Osteoblast (primary cell): Measurements from ENCODE around the gene OSM. TPM values are rescaled to one million over a fixed set of nuclear protein-coding genes. Genes with fewer than 3 reads are reported as not detected.

ENCODE experiments used
- DNase-seq: peaks from one replicate; pipeline ENCODE4 v3.0.0; 2011; ENCODE audit warnings: low spot score, mixed read lengths; ENCODE audit not compliant: insufficient read length; ENCODE audit errors: missing footprints
- H2AFZ ChIP-seq: 2 replicates; pipeline ENCODE4 v1.6.0; 2011; ENCODE audit warnings: mild to moderate bottlenecking, low read length
- H3K27ac ChIP-seq: 2 replicates; pipeline ENCODE4 v1.5.1; 2011; ENCODE audit warnings: mild to moderate bottlenecking, low read depth, low read length, moderate library complexity
- H3K27me3 ChIP-seq: 2 replicates; pipeline ENCODE4 v1.6.0; 2012; ENCODE audit warnings: mild to moderate bottlenecking, control low read depth, inconsistent platforms, low read length, moderate library complexity; ENCODE audit not compliant: insufficient read depth
- H3K36me3 ChIP-seq: 2 replicates; pipeline ENCODE4 v1.5.1; 2011; ENCODE audit warnings: mild to moderate bottlenecking, low read length, control low read depth, moderate library complexity; ENCODE audit not compliant: insufficient read depth
- H3K4me1 ChIP-seq: 2 replicates; pipeline ENCODE4 v1.5.1; 2011; ENCODE audit warnings: mild to moderate bottlenecking, low read length, control low read depth, moderate library complexity; ENCODE audit not compliant: insufficient read depth
- H3K4me2 ChIP-seq: 2 replicates; pipeline ENCODE4 v1.6.0; 2011; ENCODE audit warnings: mild to moderate bottlenecking, low read length; ENCODE audit not compliant: insufficient read depth
- H3K4me3 ChIP-seq: fragments of 200-600 bp; sonication (generic); 3 replicates; pipeline ENCODE4 v1.5.1; 2012; ENCODE audit warnings: mild to moderate bottlenecking, low read length, inconsistent platforms; ENCODE audit not compliant: insufficient read depth
- H3K79me2 ChIP-seq: 2 replicates; pipeline ENCODE4 v1.6.0; 2012; ENCODE audit warnings: mild to moderate bottlenecking, low read length, control low read depth, inconsistent platforms; ENCODE audit not compliant: insufficient read depth
- H3K9me3 ChIP-seq: 2 replicates; pipeline ENCODE4 v1.5.1; 2011; ENCODE audit warnings: low read depth, low read length, control low read depth
- H4K20me1 ChIP-seq: 2 replicates; pipeline ENCODE4 v1.6.0; 2012; ENCODE audit warnings: mild to moderate bottlenecking, low read length, control low read depth; ENCODE audit not compliant: insufficient read depth
- total RNA-seq: library from RNA; depleted of rRNA; stranded (reverse); fragments of >200 nt; gene quantifications from 2 replicates; pipeline ENCODE4 v1.2.3, GENCODE V29; 2012
- TF ChIP-seq, protein P1 (sequence below): IDR thresholded peaks from 2 replicates; pipeline ENCODE4 v1.5.1; 2011; ENCODE audit warnings: mild to moderate bottlenecking, low read depth, low read length, moderate library complexity; ENCODE audit errors: extremely low read depth

OSM gene
- total RNA-seq, 1 donor = not detected

DNA sequence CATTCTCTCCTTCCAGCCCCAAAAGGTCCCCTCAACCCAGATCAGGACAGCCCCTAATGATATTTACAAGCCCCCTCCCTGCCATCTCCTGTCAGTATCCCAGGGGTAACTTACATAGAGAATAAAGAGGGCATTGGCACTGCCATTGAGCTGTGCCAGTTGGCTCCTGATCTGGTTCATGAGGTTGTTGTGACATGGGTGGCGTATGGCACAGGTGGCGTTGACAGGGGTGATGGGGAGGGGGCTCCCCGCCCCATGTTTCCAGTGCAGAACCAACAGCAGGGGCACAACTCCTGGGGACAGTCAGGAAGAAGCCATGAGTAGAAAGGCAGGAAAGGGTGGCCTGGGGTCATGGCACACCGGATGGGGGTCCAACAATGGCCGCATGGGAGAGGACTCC, 22.0 kb downstream of the OSM start:
- TF ChIP-seq, protein P1, sequence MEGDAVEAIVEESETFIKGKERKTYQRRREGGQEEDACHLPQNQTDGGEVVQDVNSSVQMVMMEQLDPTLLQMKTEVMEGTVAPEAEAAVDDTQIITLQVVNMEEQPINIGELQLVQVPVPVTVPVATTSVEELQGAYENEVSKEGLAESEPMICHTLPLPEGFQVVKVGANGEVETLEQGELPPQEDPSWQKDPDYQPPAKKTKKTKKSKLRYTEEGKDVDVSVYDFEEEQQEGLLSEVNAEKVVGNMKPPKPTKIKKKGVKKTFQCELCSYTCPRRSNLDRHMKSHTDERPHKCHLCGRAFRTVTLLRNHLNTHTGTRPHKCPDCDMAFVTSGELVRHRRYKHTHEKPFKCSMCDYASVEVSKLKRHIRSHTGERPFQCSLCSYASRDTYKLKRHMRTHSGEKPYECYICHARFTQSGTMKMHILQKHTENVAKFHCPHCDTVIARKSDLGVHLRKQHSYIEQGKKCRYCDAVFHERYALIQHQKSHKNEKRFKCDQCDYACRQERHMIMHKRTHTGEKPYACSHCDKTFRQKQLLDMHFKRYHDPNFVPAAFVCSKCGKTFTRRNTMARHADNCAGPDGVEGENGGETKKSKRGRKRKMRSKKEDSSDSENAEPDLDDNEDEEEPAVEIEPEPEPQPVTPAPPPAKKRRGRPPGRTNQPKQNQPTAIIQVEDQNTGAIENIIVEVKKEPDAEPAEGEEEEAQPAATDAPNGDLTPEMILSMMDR = no peak
- Histone ChIP-seq H2AFZ (no peak overlapping the region), H3K27me3 (no peaks in the 10 kb centered on the region), H3K4me1 (peaks cover 53% of the 10 kb centered on the region), H3K36me3 (peaks cover 42% of the 10 kb centered on the region), H4K20me1 (peaks cover 14% of the 10 kb centered on the region), H3K9me3 (no peaks in the 10 kb centered on the region), H3K79me2 (peaks cover 61% of the 10 kb centered on the region), H3K4me3 (peak overlapping the region; percentile 93), H3K4me2 (peak overlapping the region; percentile 96), H3K27ac (peak overlapping the region; percentile 96)
- no peak for DNase-seq

DNA sequence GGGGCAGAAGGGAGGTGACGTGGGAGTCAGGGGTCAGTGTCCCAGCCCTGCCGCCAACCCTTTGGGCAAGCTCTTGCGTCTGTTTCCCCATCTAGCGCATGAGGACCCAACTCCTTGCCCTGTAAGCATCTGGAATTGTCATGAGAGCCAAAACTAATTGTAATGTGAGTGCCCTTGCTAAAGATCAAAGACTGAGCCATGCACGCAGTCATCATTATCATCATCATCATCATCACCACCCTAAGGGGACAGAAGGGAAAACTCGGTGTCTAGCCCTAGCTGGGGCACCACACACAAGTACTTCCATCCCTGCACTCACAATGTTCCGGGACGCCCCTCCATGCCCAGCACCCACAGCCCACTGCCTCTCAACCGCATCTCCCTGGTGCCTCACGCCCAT, 22.6 kb downstream of the OSM start:
- Histone ChIP-seq H3K4me2 (peak overlapping the region; percentile 96), H3K4me1 (peaks cover 57% of the 10 kb centered on the region), H2AFZ (no peak overlapping the region), H3K4me3 (peak overlapping the region; percentile 93), H4K20me1 (peaks cover 14% of the 10 kb centered on the region), H3K27me3 (no peaks in the 10 kb centered on the region), H3K27ac (peak overlapping the region; percentile 96), H3K79me2 (peaks cover 61% of the 10 kb centered on the region), H3K36me3 (peaks cover 42% of the 10 kb centered on the region), H3K9me3 (no peaks in the 10 kb centered on the region)
- DNase-seq = peak; percentile 80
- TF ChIP-seq, protein P1 = no peak

DNA sequence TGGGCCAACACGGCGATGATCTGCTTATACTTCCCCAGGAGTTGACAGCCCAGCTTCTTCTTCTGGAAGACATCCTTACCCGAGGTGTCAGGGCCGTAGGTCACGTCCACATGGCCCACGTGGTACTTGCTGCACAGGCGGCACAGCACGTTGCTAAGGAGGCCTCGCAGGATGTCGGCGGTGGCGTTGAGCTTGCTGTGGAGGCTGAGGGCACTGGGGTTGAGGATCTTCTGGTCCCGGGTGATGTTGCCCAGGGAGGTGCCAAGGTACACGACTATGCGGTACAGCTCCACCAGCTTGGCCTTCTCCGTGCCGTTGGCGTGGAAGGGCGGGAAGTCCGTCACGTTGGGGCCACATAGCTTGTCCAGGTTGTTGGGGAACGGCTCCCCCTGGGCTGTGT, 23.0 kb downstream of the OSM start:
- H3K27ac ChIP-seq = peak overlapping the region; percentile 96
- peak overlapping the region; percentile 93 for H3K4me3 ChIP-seq
- peaks cover 42% of the 10 kb centered on the region for H3K36me3 ChIP-seq
- H3K4me1 ChIP-seq = peaks cover 57% of the 10 kb centered on the region
- no peaks in the 10 kb centered on the region for H3K27me3 ChIP-seq
- H3K4me2 ChIP-seq = peak overlapping the region; percentile 96
- H3K79me2 ChIP-seq = peaks cover 59% of the 10 kb centered on the region
- TF ChIP-seq, protein P1 = no peak
- H2AFZ ChIP-seq = no peak overlapping the region
- H4K20me1 ChIP-seq = peaks cover 14% of the 10 kb centered on the region
- DNase-seq = peak; percentile 52
- no peaks in the 10 kb centered on the region for H3K9me3 ChIP-seq

DNA sequence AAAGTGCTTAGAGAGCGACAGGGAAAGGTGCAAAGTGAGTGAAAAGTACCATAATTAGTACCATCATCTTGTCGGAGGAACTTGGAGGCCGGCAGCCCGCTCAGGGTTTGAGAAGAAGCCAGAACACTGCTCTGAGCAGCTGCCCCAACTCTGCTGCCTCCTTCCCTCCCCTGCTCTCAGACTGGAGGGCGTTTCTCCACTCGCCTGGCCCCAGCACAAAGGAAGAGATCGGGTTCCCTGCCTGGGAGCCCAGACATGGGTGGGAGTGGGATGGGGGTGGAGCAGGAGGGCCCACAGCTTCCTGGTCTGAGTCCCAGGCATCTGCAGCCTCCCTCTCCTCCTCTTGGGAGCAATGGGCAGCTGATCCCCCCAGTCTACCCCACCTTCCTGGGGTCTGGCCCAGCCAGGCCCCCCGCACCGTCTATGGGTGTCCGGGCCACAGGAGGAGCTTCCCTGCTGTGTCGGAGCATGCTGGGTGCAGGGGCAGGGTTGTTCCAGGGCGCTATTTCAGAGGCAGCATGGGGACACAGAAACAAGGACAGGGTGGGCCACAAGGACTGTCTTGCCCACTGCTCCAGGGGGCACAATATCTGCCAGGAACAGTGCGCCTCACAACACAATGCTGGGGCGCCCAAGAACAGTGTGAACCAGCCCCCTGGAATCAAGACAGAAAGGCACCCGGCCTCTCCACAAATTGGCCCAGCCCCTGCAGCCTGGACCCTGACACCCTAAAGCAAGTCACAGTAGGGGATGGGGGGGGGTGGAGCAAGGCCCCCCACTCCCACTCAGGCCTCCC, 24.9 kb downstream of the OSM start:
- Histone ChIP-seq H3K79me2 (peaks cover 41% of the 10 kb centered on the region), H2AFZ (no peak overlapping the region), H3K27ac (peak overlapping the region; percentile 96), H3K4me1 (peaks cover 48% of the 10 kb centered on the region), H4K20me1 (peaks cover 14% of the 10 kb centered on the region), H3K36me3 (peaks cover 42% of the 10 kb centered on the region), H3K27me3 (no peaks in the 10 kb centered on the region), H3K4me3 (no peak overlapping the region), H3K4me2 (peak overlapping the region; percentile 96), H3K9me3 (no peaks in the 10 kb centered on the region)
- peak; percentile 87 for DNase-seq
- TF ChIP-seq, protein P1 = no peak
